Left hindlimb (tissue), 1 donor: Measurements from ENCODE around the gene ANGPTL4.
A peak's percentile ranks its signal among the peaks of the same experiment; 100 is the strongest.
"Not testable (repeated sequence)": the region's sequence is repeated elsewhere in the genome, so short reads cannot be mapped to it uniquely, and the experiment has no call there.

ENCODE experiments used
- DNase-seq: peaks from one replicate; pipeline ENCODE4 v3.0.0-alpha.2; 2018

Gene ANGPTL4

DNA sequence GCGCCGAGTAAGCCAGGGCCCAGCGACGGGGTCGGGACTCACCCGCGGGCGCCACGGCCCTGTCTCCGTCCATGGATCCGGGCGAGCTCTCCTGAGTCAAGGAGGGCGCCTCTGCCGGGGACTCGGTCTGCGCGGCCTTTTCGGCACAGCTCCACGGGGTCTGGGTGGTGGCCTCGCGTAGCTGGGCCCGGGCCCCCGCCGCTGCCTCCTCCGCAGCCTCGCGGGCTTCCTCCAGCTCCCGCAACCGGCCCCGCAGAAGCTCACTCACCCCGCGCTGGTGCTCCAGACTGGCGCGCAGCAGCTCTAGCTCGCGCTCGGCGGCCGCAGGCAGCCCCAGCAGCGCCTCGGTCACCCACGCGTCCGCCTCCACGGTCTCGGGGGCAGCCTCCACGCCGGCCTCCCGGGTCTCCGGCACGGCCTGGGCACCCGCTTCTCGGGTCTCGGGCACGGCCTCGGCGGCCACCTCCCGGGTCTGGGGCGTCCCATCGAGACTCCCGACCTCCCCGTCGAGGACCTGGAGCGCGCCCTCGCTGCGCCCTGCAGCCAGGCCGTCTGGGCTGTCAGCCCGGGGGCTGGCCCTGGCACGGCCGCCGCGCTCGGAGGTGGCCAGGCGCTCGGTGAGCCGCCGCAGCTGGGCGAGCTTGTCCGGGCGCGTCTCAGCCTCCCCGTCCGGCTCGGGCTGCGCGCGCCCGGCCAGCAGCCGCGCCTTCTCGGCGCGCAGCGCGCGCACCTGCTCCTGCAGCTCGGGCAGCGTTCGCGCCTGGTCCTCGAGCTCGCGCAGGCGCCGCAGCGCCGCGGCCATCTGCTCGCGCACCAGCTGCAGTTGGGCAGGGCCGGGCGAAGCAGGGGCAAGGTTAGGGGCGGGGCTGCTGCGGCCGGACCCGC, 29.3 kb upstream of the ANGPTL4 start:
- DNase-seq, result peak; percentile 75

DNA sequence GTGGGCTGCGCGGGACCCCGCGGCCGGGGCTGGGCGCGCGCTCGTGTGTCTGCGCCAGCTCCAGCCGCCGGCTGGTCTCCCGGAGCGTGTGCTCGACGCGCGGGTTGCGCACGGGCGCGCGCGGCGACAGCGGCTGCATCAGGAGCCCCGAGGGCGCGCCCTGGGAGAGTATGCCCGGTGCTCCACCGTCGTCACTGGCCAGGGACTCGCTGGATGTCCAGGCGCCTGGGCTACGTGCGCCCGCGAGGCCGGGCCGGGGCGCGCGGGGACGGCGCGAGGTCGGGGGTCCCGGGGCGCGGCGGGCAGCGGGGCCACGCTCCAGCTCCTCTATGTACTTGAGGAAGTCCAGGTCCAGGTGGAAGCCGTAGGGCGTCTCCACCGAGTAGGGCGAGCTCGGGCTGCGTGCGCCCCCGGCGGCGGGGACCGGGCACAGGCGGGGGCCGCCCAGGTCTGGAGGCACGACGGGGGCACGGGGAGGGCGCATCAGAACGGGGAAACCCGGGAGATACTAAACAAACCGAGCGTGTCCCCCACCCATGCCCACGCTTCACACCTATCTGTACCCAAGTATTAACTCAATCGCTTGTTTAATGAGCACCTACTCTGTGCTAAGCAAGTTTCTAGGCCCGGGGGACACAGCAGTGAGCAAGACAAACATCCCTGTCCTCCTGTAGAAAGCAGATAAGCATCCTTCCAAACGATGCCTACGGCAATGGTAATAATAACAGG, 28.4 kb upstream of the ANGPTL4 start:
- no peak for DNase-seq

DNA sequence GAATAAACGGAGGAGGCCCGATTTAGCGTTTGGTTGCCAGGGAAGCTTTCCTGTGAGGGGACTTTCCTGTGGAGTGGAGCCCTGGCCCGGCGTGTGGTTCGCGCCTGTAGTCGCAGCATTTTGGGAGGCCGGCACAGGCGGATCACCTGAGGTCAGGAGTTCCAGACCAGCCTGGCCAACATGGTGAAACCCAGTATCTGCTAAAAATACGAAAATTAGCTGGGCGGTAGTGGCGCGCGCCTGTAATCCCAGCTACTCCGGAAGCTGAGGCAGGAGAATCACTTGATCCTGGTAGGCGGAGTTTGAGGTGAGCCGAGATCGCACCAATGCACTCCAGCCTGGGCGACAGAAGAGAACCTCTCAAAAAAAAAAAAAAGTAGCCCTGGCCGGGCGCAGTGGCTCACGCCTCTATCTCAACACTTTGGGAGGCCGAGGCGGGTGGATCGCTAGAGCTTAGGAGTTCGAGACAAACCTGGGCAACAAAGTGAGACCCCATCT, 27.8 kb upstream of the ANGPTL4 start:
- no peak for DNase-seq

DNA sequence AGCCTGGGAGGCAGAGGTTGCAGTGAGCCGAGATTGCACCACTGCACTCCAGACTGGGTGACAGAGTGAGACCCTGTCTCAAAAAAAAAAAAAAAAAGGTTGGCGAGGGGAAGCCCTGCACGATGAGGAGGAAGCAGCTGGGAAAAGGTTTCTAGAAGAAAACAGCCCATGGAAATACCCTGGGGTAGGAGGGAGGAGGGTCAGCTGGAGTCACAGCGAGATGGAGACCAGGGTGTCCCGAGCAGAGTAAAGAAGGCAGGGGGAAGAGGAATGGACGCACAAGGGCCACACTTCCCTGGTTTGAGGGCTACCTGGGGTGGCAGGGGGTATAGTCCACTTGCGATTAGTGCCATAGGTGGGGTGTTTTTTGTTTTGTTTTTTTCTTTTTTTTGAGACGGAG, 27.3 kb upstream of the ANGPTL4 start:
- DNase-seq, result no peak

DNA sequence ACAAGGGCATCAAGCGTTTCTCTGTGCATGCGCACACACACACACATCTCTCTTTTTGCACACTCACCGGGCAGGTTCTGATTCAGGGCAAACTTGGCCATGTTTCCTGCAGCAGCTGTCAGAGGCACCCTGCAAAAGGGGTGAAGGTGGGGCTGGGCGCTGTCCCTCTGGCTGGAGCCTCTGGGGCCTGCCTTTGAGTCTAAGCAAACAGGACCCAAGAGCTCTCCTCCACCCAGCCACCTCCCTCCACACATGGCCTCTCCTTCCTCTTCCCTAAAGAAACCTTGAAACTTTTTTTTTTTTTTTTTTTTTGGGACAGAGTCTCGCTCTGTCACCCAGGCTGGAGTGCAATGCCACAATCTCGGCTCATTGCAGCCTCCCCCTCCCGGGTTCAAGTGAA, 26.2 kb upstream of the ANGPTL4 start:
- DNase-seq, result no peak

DNA sequence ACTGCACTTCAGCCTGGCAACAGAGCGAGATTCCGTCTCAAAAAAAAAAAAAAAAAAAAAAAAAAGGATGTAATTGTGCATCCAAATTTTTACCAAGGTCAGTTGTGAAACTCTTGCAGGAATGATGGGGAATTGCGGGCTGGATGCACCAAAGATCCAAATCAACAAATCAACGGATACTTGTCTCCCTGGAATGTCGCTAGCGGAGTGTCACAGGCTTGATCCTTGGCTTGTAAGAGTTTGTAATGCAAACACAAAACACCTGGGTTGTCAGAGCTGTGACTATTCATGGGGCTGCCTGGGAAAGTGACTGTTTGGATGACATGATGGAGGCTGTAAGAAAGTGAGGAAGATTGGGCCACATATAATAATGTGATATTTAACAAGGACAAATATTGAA, 25.1 kb upstream of the ANGPTL4 start:
- DNase-seq, result no peak

DNA sequence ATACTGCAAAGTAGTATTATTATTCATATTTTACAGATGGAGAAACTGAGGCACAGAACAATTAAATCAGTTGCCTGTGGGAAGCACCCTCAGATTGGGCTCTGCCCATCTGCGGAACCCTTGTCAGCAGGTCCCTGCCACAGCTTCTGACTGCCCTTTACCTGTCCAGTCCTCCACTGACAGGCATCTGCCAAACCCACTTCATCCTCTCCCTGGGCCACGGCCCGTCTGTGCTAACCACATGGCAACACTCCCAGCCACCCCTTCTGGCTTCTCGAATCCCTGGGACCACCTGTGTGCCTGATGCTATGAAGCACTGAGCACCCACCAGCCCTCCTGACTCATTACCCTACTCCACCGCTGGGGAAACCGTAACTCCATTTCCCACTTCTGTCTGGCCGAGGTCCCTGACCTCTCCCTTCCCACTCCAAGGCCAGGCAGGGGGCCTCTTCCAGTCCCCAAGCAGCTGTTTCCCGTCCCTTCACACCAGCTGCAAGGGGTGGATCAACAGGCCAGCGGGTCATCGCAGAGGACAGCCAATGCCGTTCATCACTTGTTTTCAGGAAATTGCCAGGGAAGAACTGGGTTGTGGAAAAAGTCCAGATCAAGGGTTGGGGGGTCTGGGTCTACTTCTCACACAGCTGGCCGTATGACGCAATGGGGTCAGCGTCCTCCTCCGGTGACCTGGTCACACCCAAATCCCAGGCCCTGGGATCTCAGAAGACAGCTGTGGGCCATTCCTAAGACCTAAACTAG, 23.4 kb upstream of the ANGPTL4 start:
- no peak for DNase-seq

DNA sequence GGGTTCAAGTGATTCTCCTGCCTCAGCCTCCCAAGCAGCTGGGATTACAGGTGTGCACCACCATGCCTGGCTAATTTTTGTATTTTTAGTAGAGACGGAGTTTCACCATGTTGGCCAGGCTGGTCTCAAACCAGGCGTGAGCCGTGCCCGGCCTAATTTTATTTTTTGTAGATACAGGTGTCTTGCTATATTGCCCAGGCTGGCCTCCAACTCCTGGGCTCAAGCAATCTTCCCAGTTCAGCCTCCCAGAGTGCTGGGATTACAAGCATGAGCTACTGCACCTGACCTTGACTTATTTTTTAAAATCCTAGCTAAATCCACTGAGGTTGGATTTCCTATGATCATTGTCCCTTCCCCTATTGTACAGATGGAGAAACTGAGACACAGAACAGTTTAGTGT, 22.5 kb upstream of the ANGPTL4 start:
- not testable (repeated sequence) for DNase-seq

DNA sequence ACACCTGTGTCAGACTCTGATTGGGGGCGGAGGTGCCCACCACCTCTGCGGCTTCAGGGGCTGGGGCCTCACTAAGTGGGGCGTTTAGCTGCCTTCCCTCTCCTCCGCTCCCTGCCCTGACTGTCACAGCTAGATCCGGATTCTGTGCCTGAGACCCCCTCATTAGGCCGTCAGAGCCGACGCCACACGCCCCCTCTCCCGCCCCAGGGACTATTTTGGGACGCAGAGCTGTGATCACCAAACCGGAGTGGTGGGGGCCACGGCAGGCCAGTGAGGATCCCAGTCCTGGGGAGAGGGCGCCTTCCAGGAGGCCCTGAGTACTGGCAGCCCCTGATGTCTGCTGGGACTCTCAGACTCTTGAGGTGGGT, 21.7 kb upstream of the ANGPTL4 start:
- DNase-seq, result no peak

DNA sequence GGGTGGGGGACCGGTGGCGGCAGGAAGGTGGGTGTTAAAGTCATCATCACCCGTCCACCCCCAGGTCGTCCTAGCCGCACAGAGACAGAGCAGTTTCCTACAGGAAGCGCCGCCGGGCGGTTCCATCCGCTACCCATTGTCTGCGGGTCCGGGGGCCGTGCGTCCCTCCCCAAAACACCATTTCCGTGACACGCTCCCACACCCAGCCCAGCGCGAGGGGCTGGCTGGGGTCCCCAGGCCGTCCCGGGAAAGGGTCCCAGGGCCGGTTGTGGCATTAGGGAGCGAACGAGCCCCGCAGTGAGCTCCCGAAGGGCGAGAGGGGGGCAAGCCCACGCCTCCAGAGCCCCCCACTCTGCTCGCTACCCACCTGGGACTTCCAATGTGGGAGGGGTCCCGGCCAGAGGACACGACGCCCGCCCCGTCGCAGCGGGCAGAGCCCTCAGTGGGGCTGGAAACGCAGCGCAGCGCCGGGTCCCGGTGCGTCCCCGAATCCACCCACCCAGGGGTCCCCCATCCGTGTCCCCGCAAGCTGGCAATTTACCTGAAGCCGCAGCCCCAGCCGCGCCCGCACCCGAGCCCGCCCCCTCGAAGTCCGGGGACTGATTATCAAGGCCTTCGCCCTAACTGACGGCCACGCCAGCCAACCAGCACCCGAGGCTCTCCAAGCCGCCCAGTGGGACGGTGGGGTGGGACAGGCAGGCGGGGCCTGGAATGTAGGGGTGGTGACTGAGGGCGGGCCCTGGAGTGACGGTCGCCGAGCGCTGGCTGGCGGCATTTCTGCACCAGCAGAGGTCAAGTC, 21.1 kb upstream of the ANGPTL4 start, which contains the start of gene KANK3:
TSS of gene KANK3 (minus strand) at position 579 of the 799 bp plus-strand sequence. CDS start 5,434 bp downstream, outside the sequence.
- peak; percentile 90 for DNase-seq

DNA sequence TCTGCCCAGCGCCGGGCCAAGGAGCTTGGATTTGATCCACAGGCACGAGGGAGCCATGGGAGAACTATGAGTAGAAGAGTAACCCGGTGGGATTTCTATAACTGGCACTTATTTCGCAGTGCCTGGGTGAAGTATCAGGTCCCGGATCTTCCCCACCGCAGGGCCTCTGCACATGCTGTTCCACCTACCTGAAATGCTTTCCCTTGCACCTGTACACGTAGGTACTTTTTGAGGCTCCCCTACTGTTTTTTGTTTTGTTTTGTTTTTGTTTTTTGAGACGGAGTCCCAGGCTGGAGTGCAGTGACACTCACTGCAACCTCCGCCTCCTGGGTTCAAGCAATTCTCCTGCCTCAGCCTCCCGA, 20.5 kb upstream of the ANGPTL4 start:
- DNase-seq, result no peak

DNA sequence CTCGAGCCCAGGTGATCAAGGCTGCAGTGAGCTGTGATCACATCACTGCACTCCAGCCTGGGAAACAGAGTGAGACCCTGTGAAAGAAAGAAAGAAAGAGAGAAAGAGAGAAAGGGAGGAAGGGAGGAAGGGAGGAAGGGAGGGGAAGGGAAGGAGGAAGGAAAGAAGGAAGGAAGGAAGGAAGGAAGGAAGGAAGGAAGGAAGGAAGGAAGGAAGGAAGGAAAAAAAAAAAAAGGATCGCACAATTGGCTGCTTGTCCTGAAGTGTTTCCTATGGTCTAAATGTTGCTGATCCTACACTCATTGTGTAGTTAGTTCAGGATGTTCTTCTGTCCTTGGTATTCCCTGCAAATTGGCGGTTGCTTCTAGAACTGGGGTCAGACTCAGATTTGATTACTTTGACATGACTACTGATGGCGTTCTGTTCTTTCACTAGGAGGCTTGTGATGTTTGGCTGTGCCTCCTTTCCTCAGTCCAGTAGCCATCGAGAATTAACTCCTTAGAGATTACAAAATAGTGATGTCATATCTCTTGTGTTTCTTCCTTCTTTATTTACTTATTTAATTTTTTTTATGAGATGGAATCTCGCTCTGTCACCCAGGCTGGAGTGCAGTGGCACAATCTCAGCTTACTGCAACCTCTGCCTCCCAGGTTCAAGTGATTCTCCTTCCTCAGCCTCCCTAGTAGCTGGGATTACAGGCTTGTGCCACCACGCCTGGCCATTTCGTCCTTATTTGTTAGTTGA, 14.2 kb upstream of the ANGPTL4 start:
- not testable (repeated sequence) for DNase-seq

DNA sequence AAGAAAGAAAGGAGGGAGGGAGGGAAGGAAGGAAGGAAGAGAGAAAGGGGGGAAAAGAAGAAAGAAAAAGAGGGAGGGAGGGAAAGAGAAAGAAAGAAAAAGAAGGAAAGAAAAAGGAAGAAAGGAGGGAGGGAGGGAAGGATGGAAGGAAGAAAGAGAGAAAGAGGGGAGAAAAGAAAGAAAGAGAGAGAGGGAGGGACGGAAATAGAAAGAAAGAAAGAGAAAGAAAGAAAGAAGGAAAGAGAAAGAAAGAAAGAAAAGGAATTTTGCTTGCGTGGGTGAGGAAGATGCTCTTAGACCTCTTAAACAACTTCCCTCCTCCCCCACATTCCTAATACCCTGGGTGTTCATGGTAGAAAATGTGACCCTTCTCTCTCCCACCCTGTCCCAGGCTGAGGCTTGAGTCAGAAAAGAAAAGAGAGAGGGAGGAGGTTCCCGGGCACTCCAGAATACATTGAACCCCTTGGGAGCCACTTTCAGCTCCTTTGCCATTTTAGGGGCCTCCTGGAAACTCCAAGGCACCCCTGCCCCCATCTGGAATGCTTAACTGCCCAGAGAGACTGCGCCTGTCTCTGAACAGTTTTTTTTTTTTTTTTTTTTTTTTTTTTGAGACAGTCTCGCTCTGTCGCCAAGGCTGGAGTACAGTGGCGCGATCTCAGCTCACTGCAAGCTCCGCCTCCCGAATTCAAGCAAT, 11.7 kb upstream of the ANGPTL4 start:
- no peak for DNase-seq

DNA sequence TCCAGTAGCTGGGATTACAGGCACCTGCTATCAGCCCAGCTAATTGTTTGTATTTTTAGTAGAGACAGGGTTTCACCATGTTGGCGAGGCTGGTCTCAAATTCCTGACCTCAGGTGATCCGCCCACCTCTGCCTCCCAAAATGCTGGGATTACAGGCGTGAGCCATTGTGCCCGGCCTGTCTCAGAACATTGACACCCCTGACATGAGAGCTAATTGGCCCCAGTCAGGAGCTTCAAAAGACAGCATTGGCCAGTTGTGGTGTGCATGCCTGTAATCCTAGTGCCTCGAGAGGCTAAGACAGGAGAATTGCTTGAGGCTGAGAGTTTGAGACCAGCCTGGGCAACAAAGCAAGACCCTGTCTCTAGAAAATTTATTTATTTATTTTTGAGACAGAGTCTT, 11.1 kb upstream of the ANGPTL4 start:
- not testable (repeated sequence) for DNase-seq

DNA sequence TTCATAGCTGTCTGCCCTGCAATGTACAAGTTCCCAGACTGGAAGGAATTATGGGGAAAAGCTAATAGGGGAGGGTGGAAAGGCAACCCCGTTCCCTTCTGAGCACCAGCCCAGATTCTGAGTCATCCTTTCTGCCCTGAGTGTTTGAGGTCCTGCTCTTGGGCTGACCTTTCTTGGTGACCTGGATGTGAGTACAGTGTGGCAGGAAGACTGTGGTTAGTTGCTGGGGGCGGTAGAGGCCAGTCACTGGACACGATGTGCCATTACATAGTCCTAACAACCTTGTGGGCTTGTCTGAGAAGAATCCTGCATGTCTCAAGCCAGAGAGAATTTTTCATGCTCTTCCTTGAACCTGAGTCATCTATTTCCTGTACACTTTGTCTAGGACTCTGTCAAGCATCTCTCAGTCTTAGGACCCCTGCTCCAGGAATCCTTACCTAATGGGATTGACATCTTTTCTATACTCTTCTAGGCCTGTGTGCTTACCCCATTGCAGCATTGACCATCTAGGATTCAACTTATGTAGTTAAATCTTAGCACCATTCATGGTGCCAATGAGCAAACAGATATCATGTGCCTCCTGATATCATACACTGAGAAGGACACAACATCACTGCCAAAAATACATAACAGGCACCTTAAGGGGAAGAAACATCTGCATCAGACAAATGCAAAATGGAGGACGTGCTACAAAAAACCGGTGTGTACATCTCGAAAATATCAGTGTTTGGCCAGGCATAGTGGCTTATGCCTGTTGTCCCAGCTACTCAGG, 8.1 kb upstream of the ANGPTL4 start:
- DNase-seq, result peak; percentile 40

DNA sequence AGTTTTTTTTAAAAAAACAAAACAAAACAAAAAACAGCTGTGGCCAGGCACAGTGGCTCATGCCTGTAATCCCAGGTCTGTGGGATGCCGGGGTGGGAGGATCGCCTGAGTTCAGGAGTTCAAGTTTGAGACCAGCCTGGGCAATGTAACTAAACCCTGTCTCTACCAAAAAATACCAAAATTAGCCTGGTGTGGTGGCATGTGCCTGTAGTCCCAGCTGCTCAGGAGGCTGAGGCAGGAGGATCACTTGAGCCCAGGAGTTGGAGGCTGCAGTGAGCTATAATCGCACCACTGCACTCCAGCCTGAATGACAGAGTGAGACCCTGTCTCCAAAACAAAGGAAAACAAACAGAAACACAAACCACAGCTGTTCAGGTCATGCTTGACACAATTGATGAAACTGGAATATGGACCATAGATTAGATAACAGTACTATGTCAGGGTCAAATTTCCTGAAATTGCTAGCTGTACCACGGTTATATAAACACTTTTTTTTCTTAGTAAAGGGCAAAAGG, 6.9 kb upstream of the ANGPTL4 start:
- no peak for DNase-seq

DNA sequence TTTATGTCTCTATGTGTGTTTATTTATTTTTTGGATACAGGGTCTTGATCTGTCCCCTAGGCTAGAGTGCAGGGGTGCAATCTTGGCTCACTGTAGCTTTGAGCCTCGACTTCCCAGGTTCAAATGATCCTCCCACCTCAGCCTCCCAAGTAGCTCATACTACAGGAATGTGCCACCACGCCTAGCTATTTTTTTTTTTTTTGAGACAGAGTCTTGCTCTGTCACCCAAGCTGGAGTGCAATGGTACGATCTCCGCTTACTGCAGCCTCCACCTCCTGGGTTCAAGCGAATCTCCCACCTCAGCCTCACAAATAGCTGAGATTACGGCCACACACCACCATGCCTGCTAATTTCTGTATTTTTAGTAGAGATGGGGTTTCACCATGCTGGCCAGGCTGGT, 5.0 kb upstream of the ANGPTL4 start:
- DNase-seq, result no peak

DNA sequence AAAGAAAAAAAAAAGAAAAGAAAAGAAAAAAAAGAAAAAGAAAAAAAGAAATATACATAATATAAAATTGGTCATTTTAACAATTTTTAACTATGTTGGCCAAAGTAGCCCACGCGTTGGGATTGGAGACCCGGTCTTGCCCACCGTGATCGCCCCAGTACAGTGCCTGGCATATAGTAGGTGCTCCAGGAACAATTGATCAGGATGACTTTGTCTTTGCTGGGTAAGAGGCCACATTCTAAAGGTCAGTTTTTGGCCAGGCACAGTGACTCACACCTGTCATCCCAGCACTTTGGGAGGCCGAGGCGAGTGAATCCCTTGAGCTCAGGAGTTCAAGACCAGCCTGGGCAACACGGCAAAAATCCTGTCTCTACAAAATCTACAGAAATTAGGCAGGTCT, 3.8 kb upstream of the ANGPTL4 start:
- no peak for DNase-seq

DNA sequence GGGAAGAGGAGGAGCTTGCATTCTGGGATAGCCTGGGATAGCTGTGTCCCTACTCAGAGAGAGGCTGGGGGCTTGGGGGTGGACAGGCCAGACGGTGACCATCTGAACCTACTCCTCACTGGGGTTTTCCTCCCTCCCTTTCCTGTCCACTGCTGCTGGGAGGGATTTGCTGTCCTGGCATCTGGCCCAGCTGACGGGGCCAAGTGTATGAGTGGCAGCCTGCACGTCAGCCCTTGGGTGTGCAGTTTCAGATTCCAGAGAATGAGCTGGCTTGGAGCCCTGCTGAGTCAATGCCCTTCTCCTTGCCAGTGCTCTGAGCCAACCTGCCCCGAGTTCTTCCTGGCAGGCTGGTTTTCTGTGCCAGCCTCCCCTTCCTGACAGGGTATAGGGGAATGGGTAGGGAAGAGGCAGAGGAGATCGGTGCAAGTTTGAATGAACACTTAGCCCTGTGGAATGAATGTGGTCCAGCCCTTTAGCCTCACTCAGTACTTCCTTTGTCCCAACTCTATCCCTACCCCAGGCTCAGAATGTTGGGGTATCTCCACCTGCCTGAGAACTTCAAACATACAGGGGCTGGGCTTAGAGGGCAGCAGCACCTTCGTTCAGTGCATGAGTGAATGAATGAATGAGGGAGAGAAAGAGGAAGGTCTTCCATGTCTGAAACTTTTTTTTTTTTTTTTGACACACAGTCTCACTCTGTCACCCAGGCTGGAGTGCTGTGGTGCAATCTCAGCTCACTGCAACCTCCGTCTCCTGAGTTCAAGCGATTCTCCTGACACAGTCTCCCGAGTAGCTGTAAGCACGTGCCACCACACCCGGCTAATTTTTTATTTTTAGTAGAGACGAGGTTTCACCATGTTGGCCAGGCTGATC, 1.8 kb upstream of the ANGPTL4 start:
- DNase-seq, result peak; percentile 91
